Fibroblast of pulmonary artery (primary cell): ENCODE data around the gene LIX1L.

Source experiments
- DNase-seq: peaks from one replicate; pipeline ENCODE4 v3.0.0-alpha.2; 2010; ENCODE audit warnings: low read depth
- H3K4me3 ChIP-seq: replicated peaks from 2 replicates; pipeline ENCODE4 v1.5.1; 2011; ENCODE audit warnings: low read depth, mild to moderate bottlenecking, control low read depth, low read length, moderate library complexity
- CTCF ChIP-seq: IDR thresholded peaks from 2 replicates; pipeline ENCODE4 v1.5.1; 2011; ENCODE audit warnings: mild to moderate bottlenecking, control low read depth, low read length, inconsistent platforms; ENCODE audit errors: missing control alignments

Gene LIX1L

GRCh38 chr1:145995964-145996432, 38.2 kb upstream of the LIX1L start:
- peak overlapping the region; percentile 98 for H3K4me3 ChIP-seq
- no peak for TF ChIP-seq CTCF

GRCh38 chr1:145995148-145995881, 37.5 kb upstream of the LIX1L start:
- TF ChIP-seq CTCF, result no peak
- DNase-seq, result no peak
- peak overlapping the region; percentile 98 for H3K4me3 ChIP-seq

More at GRCh38 chr1:145995964-145996432, 38.2 kb upstream of the LIX1L start:
- no peak for DNase-seq

GRCh38 chr1:145994391-145995120, 36.7 kb upstream of the LIX1L start:
- no peak for DNase-seq
- no peak for TF ChIP-seq CTCF
- peak overlapping the region; percentile 98 for H3K4me3 ChIP-seq

GRCh38 chr1:145993618-145994390, 36.0 kb upstream of the LIX1L start:
- no peak for TF ChIP-seq CTCF
- peak overlapping the region; percentile 98 for H3K4me3 ChIP-seq
- no peak for DNase-seq

- no peak for TF ChIP-seq CTCF
- no peak for DNase-seq
- H3K4me3 ChIP-seq, result peak overlapping the region; percentile 98
Measured at GRCh38 chr1:145992958-145993617, 35.3 kb upstream of the LIX1L start.

- no peak for DNase-seq
- H3K4me3 ChIP-seq, result peak overlapping the region; percentile 98
- TF ChIP-seq CTCF, result no peak
Measured at GRCh38 chr1:145992502-145992936, 34.7 kb upstream of the LIX1L start.
